Left lung (tissue), 10 donors: ENCODE measurements around the gene TOGARAM1. TPM values are rescaled to one million over a fixed set of nuclear protein-coding genes. Genes with fewer than 3 reads are reported as not detected.
A peak's percentile ranks its signal among the peaks of the same experiment; 100 is the strongest.

ENCODE experiments used
- ATAC-seq: fragments of 200-7000 bp; cut with Tn5 transposase; one replicate; pipeline ENCODE4 v1.9.1; 2020; ENCODE audit warnings: moderate library complexity
- DNase-seq, 4 donors: peaks; one replicate each; pipeline ENCODE4 v3.0.0-alpha.2; 2013 to 2020
- H3K27ac ChIP-seq, 2 donors: fragments of 200-600 bp; sonication (generic) in 1 of 2; one replicate each; pipeline versions ENCODE4 v1.5.0 to v1.8.0; 2020 to 2021
- H3K27me3 ChIP-seq, 2 donors: fragments of 200-600 bp; sonication (generic) in 1 of 2; one replicate each; pipeline versions ENCODE4 v1.5.0 to v1.8.0; 2020 to 2021
- H3K36me3 ChIP-seq, 2 donors: fragments of 200-600 bp; sonication (generic) in 1 of 2; one replicate each; pipeline versions ENCODE4 v1.5.0 to v1.8.0; 2020 to 2021
- H3K4me1 ChIP-seq, 2 donors: fragments of 200-600 bp; one replicate each; pipeline ENCODE4 v1.8.0; 2021
- H3K4me3 ChIP-seq, 2 donors: fragments of 200-600 bp; sonication (generic) in 1 of 2; one replicate each; pipeline versions ENCODE4 v1.5.0 to v1.8.0; 2020 to 2021; ENCODE audit warnings: mild to moderate bottlenecking in 1 of 2
- H3K9me3 ChIP-seq, 2 donors: fragments of 200-600 bp; sonication (generic) in 1 of 2; one replicate each; pipeline versions ENCODE4 v1.5.0 to v1.8.0; 2020 to 2021
- intact Hi-C, 2 donors: fragments of 100-400 bp; cut with DNase I; formaldehyde crosslinking; loops; one replicate each; pipeline versions ENCODE4 v1.11.2 to v1.14.2; 2022
- polyA plus RNA-seq, 6 donors: library from polyadenylated mRNA; unstranded; fragments of 120-200 nt; gene quantifications; one replicate each; pipeline ENCODE4 v1.2.1, GENCODE V29; 2013; ENCODE audit not compliant: insufficient read length in 6 of 6
- total RNA-seq, 2 donors: library from RNA; stranded (reverse); fragmentation: NEBNext Ultra II Directional; extraction: Animal tissue kit (Norgen Biotek cat#: 25700); gene quantifications; one replicate each; pipeline ENCODE4 v1.2.1, GENCODE V29; 2021
- TF ChIP-seq, protein P1 (sequence below), 2 donors: fragments of 200-600 bp; sonication (generic) in 1 of 2; IDR thresholded peaks; one replicate each; pipeline versions ENCODE4 v1.5.0 to v1.8.0; 2021; ENCODE audit warnings: antibody characterized with exemption in 2 of 2
- donor health status: DM: no; HTN: yes; CAD: no.
- donor health status: DM: no; HTN: no; CAD: no.

TOGARAM1 gene
- total and polyA plus RNA-seq, 8 donors = 12.3 to 44.4 (median 33.8) TPM

DNA sequence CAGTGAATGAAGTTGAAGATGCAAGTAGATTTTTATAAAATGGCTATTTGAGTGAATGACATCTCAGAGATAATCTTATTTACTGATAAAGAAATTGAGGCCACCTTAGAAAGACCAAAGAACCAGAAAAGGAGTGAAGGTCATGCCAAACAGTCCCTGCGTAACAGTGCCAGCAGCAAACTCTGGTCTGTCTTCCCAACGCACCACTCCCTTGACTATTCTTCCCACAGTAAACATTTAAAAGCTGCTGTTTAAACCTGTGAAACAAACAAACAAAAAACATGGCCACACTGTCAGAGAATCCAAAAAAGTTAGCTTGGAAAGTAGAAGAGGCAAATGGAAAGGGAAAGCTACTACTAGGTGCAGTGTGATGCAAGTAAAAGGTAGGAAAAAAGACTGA is 120.4 kb downstream of the TOGARAM1 start:
- Histone ChIP-seq H3K9me3 (no peaks in the 10 kb centered on the region), H3K4me1 (peaks cover 7 to 33% of the 10 kb centered on the region in 2 donors), H3K36me3 (no peaks in the 10 kb centered on the region), H3K27me3 (no peaks in the 10 kb centered on the region), H3K4me3 (no peak overlapping the region), H3K27ac (no peak overlapping the region)
- intact Hi-C loops = no loop called here
- ATAC-seq = no peak
- TF ChIP-seq, protein P1, sequence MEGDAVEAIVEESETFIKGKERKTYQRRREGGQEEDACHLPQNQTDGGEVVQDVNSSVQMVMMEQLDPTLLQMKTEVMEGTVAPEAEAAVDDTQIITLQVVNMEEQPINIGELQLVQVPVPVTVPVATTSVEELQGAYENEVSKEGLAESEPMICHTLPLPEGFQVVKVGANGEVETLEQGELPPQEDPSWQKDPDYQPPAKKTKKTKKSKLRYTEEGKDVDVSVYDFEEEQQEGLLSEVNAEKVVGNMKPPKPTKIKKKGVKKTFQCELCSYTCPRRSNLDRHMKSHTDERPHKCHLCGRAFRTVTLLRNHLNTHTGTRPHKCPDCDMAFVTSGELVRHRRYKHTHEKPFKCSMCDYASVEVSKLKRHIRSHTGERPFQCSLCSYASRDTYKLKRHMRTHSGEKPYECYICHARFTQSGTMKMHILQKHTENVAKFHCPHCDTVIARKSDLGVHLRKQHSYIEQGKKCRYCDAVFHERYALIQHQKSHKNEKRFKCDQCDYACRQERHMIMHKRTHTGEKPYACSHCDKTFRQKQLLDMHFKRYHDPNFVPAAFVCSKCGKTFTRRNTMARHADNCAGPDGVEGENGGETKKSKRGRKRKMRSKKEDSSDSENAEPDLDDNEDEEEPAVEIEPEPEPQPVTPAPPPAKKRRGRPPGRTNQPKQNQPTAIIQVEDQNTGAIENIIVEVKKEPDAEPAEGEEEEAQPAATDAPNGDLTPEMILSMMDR (IDR thresholded peaks at IDR 0.05) = no peak
- no peak for DNase-seq

DNA sequence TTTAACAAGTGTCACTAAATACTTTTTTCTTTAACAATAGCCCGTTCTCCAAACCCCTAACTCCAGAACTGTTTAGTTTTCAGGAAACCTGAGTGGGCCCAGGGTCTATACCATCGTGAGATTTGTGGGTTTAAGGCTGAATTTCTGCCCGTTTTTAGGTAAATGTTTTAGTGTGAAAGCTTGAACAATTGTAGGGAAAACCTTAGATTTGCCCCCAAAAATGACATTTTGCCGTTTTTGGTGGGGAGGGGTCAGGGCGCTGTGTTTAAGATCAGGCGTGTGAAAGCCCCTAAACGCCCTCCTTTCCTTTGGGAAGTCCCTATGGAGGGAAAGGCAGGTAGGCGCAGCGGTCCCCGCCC is 121.6 kb downstream of the TOGARAM1 start:
- Histone ChIP-seq H3K4me1 (peaks cover 7 to 39% of the 10 kb centered on the region in 2 donors), H3K9me3 (no peaks in the 10 kb centered on the region), H3K36me3 (no peaks in the 10 kb centered on the region), H3K4me3 (peak overlapping the region; percentile 58 to 78), H3K27ac (peak overlapping the region; percentile 80), H3K27me3 (no peaks in the 10 kb centered on the region)
- DNase-seq = peak in 1 of 4 donors; percentile 28
- TF ChIP-seq, protein P1 (IDR thresholded peaks at IDR 0.05) = no peak
- no peak for ATAC-seq
- intact Hi-C loops = no loop called here

DNA sequence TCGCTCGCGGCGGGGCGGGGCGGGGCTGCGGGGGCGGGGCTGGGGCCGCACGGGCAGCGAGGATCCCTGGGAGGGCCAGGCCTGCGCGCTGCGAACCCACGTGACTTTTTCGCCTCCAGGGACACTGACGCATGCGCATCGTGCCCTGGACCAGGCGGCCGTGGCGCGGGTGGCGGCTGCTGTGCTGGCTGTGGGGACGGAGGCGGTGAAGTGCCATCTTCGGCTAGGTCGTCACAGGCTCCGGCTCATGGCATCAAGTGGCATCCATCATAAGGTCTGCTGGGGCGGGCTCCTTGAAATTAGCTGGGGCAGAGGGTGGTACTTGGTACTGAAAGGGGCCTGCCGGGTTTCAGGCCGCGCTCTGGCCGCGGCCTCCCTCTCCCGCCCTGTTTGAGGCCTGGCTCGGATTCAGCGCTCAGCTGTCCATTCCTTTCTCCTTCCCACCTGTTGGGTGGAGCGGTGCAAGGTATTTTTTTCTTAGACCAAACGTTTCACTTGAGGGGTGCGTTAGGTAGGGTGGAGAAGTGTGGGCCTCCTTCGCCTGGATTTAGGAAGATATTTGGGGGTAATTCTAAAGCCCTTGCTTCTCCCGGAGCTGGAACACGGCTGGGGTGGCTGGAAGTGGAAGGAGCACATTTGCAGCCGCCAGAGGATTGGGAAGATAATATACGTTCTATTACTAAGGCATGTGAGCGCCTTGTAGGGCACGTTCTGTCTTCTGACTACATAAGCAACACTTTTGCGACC is 122.2 kb downstream of the TOGARAM1 start, which contains the start of gene PRPF39:
TSS of gene PRPF39 (plus strand) at position 141 of the 747 bp plus-strand sequence. CDS start 11,124 bp downstream, outside the sequence.
- Histone ChIP-seq H3K4me1 (peaks cover 7 to 39% of the 10 kb centered on the region in 2 donors), H3K27ac (peak within 1 kb of the TSS; percentile 80), H3K27me3 (no peaks in the 10 kb centered on the region), H3K4me3 (peak within 1 kb of the TSS; percentile 58 to 78), H3K9me3 (no peaks in the 10 kb centered on the region), H3K36me3 (no peaks in the 10 kb centered on the region)
- TF ChIP-seq, protein P1 (IDR thresholded peaks at IDR 0.05) = no peak
- ATAC-seq = peak; percentile 98
- DNase-seq = peak; percentile 93 to 99 (median 96)
- intact Hi-C loops = no loop called here

DNA sequence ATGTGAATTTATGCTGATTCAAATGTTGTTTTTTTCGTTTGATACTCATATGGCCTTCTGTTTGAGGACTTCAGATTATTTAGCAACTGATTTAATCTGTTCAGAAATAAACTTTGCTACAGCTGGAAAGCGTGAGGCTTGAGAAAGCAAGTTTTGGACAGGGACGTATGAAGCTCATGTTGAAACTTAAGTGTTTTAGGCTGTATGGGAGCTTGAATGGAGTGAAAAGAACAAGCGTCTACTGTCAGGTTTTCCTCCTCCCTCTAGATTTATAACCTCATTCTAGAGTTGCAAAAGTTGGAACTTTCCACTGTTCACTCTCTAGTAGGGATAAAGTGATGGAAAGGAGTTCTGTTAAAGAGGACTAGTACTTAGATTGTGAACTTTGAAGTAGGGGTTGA is 123.0 kb downstream of the TOGARAM1 start:
- intact Hi-C loops = no loop called here
- Histone ChIP-seq H3K27me3 (no peaks in the 10 kb centered on the region), H3K27ac (peak overlapping the region; percentile 80), H3K9me3 (no peaks in the 10 kb centered on the region), H3K4me1 (peaks cover 7 to 40% of the 10 kb centered on the region in 2 donors), H3K4me3 (peak overlapping the region; percentile 58 to 78), H3K36me3 (no peaks in the 10 kb centered on the region)
- TF ChIP-seq, protein P1 (IDR thresholded peaks at IDR 0.05) = no peak
- ATAC-seq = peak; percentile 33
- peak in 2 of 4 donors; percentile 26 to 50 for DNase-seq

DNA sequence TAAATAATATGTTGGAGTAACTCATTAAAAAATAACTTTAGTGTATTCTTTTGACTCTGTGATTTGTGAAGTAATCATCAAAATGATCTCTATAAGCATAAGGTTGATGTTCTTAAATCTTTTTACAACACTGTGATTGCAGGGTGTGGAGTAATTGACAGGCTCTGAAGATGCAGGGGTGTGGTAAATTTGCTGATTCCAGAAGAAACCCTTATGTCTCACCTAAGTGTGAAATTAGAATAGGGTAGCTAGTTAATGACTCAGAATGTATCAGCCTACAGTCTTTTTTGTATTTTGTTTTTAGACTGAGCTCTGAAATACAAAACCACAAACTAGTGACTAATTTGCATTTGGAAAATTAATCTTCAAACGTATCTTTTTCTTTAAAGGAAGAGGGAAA is 127.8 kb downstream of the TOGARAM1 start:
- Histone ChIP-seq H3K4me1 (peaks cover 7 to 43% of the 10 kb centered on the region in 2 donors), H3K27me3 (no peaks in the 10 kb centered on the region), H3K4me3 (no peak overlapping the region), H3K9me3 (no peaks in the 10 kb centered on the region), H3K27ac (no peak overlapping the region), H3K36me3 (no peaks in the 10 kb centered on the region)
- DNase-seq = no peak
- peak; percentile 51 for ATAC-seq
- TF ChIP-seq, protein P1 (IDR thresholded peaks at IDR 0.05) = no peak
- intact Hi-C loops = no loop called here
